Thyroid gland (tissue), 4 donors: ENCODE measurements around the gene RNF167.

Experiments
- CTCF ChIP-seq, 6 experiments: fragments of 200-600 bp in 3 of 6; fragments of 450-650 bp in 3 of 6; sonication (generic) in 3 of 6; IDR thresholded peaks; one replicate each; pipeline ENCODE4 v1.5.1; 2016 to 2019; ENCODE audit warnings: antibody characterized with exemption in 6 of 6, mild to moderate bottlenecking in 2 of 6, inconsistent platforms in 1 of 6, moderate library complexity in 1 of 6
- POLR2A ChIP-seq, 2 donors: fragments of 450-650 bp; IDR thresholded peaks; one replicate each; pipeline ENCODE4 v1.6.1; 2017; ENCODE audit warnings: antibody characterized with exemption in 2 of 2, mild to moderate bottlenecking in 2 of 2, moderate library complexity in 1 of 2

DNA sequence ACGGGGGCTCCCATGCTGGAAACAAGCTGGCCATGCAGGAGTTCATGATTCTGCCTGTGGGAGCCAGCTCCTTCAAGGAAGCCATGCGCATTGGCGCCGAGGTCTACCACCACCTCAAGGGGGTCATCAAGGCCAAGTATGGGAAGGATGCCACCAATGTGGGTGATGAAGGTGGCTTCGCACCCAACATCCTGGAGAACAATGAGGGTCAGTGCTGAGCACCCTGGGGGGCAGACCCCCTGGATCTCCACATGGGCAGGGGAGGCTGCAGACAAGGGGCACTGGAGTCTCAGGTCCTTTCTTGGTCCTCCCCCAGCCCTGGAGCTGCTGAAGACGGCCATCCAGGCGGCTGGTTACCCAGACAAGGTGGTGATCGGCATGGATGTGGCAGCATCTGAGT, 15.0 kb downstream of the RNF167 start:
- TF ChIP-seq CTCF (IDR thresholded peaks at IDR 0.05): no peak
- TF ChIP-seq POLR2A (IDR thresholded peaks at IDR 0.05): no peak
